HPDE6-E6E7 (cell line): ENCODE data around the gene SMURF1.

Experiments
- DNase-seq: peaks from one replicate; pipeline ENCODE4 v3.0.0; 2011; ENCODE audit warnings: missing footprints; ENCODE audit errors: extremely low spot score

The SMURF1 gene

GRCh38 chr7:99141841-99142726 lies 1.8 kb downstream of the SMURF1 start:
- DNase-seq = no peak

- no peak for DNase-seq
Measured at GRCh38 chr7:99141334-99141733, 2.6 kb downstream of the SMURF1 start.

- DNase-seq = no peak
Measured at GRCh38 chr7:99140813-99141212, 3.1 kb downstream of the SMURF1 start.

GRCh38 chr7:99139036-99139435 lies 4.9 kb downstream of the SMURF1 start:
- no peak for DNase-seq

GRCh38 chr7:99137411-99138180 lies 6.3 kb downstream of the SMURF1 start:
- DNase-seq = no peak

- no peak for DNase-seq
Measured at GRCh38 chr7:99135938-99136337, 8.0 kb downstream of the SMURF1 start.

GRCh38 chr7:99133766-99134564 lies 9.9 kb downstream of the SMURF1 start:
- DNase-seq = no peak

GRCh38 chr7:99132595-99133321 lies 11.2 kb downstream of the SMURF1 start:
- no peak for DNase-seq

- DNase-seq = no peak
Measured at GRCh38 chr7:99131290-99131689, 12.6 kb downstream of the SMURF1 start.

GRCh38 chr7:99129536-99129935 lies 14.4 kb downstream of the SMURF1 start:
- no peak for DNase-seq

GRCh38 chr7:99129001-99129400 lies 14.9 kb downstream of the SMURF1 start:
- no peak for DNase-seq

- no peak for DNase-seq
Measured at GRCh38 chr7:99128076-99128950, 15.6 kb downstream of the SMURF1 start.

- no peak for DNase-seq
Measured at GRCh38 chr7:99127636-99128035, 16.3 kb downstream of the SMURF1 start.

GRCh38 chr7:99126921-99127553 lies 16.9 kb downstream of the SMURF1 start:
- no peak for DNase-seq

GRCh38 chr7:99125505-99125865 lies 18.4 kb downstream of the SMURF1 start:
- no peak for DNase-seq

GRCh38 chr7:99124751-99125504 lies 19.0 kb downstream of the SMURF1 start:
- no peak for DNase-seq

- DNase-seq = no peak
Measured at GRCh38 chr7:99124236-99124635, 19.7 kb downstream of the SMURF1 start.

GRCh38 chr7:99123571-99124033 lies 20.3 kb downstream of the SMURF1 start:
- no peak for DNase-seq

- no peak for DNase-seq
Measured at GRCh38 chr7:99122762-99123161, 21.1 kb downstream of the SMURF1 start.
